Measurements from ENCODE around the gene KLF1. TPM values are rescaled to one million over a fixed set of nuclear protein-coding genes. Genes with fewer than 3 reads are reported as not detected.

KLF1 gene
- not detected in 2 replicates for total RNA-seq

DNA sequence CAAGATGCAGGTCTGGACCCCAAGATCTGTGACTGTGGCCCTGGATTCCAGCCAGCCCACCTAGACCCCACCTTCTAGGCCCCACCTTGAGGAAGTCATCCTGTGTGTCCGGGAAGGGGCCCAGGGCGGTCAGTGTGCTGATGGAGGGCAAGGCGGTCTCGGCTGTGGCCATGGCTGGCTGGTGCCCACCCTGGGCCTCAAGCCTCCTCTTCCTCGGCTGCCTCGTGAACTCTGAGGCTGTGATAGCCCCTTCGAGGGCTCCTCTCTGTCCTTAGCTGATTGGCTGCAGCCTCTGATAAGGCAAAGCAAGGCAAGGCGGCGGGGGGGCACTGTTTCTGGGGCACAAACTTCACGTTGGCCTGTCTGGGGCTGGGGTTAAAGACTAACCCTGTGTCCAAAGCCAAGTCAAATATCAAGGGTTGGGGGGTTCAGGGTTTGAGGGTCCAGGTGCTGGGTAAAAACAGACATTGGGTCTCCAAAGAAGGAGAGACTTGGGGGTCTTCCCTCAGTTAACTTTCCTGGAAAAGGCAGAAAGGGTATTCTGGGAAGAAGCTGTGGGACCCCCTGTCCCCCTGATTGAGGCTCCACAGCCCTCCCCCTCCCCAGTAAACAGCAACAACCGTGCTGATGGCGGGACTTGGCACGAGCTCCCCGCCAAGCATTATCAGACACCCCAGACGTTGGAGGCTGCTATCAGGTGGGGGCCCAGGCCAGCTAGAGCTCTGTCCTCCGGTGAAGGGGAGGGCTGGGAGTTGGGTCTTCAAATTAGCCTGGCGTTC, at the start of gene KLF1:
Gene KLF1 (minus strand): TSS at position 233 of the 779 bp plus-strand sequence. CDS start 61 bp downstream, at position 172.

GRCh38 chr19:12933287-12934072, 46.5 kb upstream of the KLF1 start, which contains the start of gene FARSA:
Gene FARSA, minus strand, starts transcription at chr19:12933711. Its CDS starts 15 bp downstream, at chr19:12933696.

DNA sequence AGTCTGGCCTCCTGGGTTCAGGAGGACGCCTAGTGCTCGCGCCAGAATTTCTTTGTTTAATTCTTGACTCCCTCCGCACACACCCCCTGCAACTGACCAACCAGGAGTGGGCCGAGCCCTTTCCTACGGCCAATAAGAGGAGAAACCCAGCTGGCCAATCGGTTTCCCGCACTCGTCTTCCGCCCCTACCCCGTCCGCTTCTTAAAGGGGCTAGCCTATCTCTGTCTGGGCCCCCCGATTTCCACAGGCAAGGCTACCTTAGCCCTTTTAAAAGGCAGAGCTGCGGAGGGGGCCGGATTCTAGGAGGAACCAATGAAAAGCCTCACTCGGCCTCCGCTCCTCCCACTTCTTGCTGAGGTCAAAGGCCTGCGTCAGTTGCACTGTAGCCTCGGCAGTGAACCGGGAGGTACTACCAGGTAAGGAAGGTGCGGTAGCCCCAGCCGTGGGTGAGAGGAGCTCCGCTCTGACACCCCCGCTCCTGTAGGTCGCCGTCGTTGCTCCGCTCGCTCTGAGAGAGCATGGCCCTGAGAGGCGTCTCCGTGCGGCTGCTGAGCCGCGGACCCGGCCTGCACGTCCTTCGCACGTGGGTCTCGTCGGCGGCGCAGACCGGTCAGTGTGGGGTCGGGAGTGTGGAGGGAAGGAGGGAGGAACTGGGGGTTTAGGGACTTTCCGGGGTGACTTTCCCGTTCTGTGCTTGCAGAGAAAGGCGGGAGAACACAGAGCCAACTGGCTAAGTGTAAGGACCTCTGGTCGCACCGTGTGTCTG, 4.0 kb upstream of the KLF1 start, which contains the start of gene GCDH:
Gene GCDH (plus strand): TSS at position 374 of the 766 bp plus-strand sequence. CDS start 145 bp downstream, at position 519.

DNA sequence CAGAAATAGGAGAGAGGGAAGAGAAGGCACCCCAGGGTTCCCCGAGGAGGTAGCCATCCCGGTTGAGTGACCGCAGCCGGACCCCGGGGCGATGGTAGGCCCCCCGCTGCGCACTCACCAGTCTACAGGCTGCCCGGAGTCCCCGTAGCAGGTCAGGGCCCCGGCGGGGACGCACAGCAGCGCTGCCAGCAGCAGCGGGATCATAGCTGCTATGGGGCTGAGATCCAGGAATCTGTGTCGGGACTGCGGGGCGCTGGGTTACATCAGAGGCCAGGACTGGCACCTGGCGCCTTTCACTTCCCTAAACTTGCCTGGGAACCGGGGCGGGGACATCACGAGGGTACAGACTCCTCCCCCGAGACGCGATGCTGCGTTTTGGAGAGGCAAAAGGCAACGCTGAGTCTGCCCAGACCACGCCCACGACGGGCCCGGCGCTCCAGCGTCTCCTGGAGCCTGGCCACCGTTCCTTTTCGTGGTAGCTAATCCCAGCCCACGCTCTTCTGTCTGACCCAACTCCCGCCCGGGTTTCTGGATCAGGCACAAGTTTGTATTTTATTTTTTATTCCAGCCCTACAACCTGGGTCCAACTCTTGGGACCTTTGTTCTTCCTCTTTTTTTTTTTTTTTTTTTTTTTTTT, 5.7 kb downstream of the KLF1 start, which contains the start of gene DNASE2:
Gene DNASE2 (minus strand): TSS at position 278 of the 637 bp plus-strand sequence. CDS start 74 bp downstream, at position 204.

DNA sequence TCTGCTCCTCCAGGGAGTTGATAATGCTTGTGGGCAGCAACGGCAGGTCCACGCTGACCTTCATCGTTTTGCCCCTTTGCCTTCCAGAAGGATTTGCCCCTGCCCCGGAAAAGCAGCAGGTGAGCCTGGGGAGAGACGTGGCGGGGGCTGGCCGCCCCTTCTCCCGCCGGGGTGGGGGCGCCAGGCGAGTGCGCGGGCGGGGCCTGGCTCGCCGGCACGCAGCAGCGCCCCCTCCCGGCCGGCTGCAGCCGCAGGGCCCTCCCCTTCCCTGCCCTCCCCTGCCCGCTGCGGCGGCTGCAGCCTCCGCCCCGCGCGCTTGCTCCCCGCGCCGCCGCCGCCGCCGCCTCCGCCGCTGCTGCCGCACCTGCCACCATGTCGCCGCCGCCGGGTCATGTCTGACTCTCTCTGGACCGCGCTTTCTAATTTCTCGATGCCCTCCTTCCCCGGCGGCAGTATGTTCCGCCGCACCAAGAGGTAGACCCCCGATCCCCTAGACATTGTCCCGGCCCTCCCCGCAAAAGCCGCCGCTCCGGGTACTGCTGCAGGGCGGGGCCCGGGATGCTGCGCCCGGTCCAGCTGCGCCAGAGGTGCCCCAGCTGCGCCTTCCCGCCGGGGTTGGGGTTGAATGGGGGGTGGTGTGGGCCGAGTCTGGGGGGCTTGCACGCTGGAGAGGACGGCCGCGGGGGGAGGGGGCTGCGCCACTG, 48.7 kb downstream of the KLF1 start, which contains the start of gene MAST1:
Gene MAST1 (plus strand): TSS at position 334 of the 704 bp plus-strand sequence. CDS start 58 bp downstream, at position 392.

DNA sequence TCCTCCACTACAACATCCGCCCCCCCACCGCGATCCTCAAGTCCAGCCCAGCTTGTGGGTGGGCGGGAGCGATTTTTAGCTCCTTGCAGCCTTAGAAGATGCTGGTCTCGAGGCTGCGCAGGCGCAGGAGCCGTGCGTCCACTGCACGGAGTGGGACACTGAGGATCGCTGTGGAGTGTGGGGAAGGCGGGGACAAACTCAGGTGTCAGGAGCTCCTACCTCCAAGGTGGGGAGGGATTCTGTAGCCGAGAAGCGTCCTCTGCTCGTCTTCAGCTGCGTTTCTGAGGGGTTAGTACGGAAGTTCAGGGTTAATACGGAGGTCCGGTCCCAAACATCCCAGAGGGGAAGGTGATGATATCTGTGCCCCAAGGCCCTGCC, 52.4 kb downstream of the KLF1 start, which contains the start of gene RTBDN:
Gene RTBDN (minus strand): TSS at position 14 of the 378 bp plus-strand sequence. CDS start 4,600 bp downstream, outside the sequence.

Other genes starting within 250 kb of the KLF1 start
- 84.3 and 93.9 TPM in 2 replicates for gene MAN2B1, start 220.5 kb downstream of the KLF1 start, total RNA-seq
- 5.2 and 9.6 TPM in 2 replicates for gene WDR83, start 220.4 kb downstream of the KLF1 start, total RNA-seq
- gene DHPS, start 205.3 kb downstream of the KLF1 start, total RNA-seq, result 48.9 and 66.1 TPM in 2 replicates
- gene GNG14, start 199.2 kb downstream of the KLF1 start, total RNA-seq, result not detected in 2 replicates
- gene FBXW9, start 190.6 kb downstream of the KLF1 start, total RNA-seq, result 6.8 and 10.0 TPM in 2 replicates
- gene TNPO2, start 163.3 kb downstream of the KLF1 start, total RNA-seq, result 19.6 and 32.4 TPM in 2 replicates
- gene TRIR, start 152.5 kb downstream of the KLF1 start, total RNA-seq, result 401 and 414 TPM in 2 replicates
- 56.9 and 70.8 TPM in 2 replicates for gene GET3, start 149.7 kb downstream of the KLF1 start, total RNA-seq
- under 0.01 TPM in 1 of 2 replicates, not detected in the other for gene BEST2, start 135.4 kb downstream of the KLF1 start, total RNA-seq
- gene HOOK2, start 111.6 kb downstream of the KLF1 start, total RNA-seq, result 11.7 and 16.1 TPM in 2 replicates
- gene JUNB, start 95.7 kb downstream of the KLF1 start, total RNA-seq, result 334 and 352 TPM in 2 replicates
- 184 and 198 TPM in 2 replicates for gene PRDX2, start 85.4 kb downstream of the KLF1 start, total RNA-seq
- not detected in 2 replicates for gene THSD8, start 85.1 kb downstream of the KLF1 start, total RNA-seq
- gene RNASEH2A, start 80.6 kb downstream of the KLF1 start, total RNA-seq, result 7.7 and 9.2 TPM in 2 replicates
- 0.43 TPM in 1 of 2 replicates, not detected in the other for gene RTBDN, start 52.6 kb downstream of the KLF1 start, total RNA-seq
- 0.12 and 1.0 TPM in 2 replicates for gene MAST1, start 48.7 kb downstream of the KLF1 start, total RNA-seq
- gene DNASE2, start 5.8 kb downstream of the KLF1 start, total RNA-seq, result 42.4 and 52.9 TPM in 2 replicates
- gene GCDH, start 4.0 kb upstream of the KLF1 start, total RNA-seq, result 21.3 and 30.9 TPM in 2 replicates
- not detected in 2 replicates for gene SYCE2, start 32.1 kb upstream of the KLF1 start, total RNA-seq
- 42.8 and 50.0 TPM in 2 replicates for gene FARSA, start 46.5 kb upstream of the KLF1 start, total RNA-seq
- gene CALR, start 51.4 kb upstream of the KLF1 start, total RNA-seq, result 809 and 1,214 TPM in 2 replicates
- gene RAD23A, start 58.7 kb upstream of the KLF1 start, total RNA-seq, result 60.3 and 70.8 TPM in 2 replicates
- gene GADD45GIP1, start 70.0 kb upstream of the KLF1 start, total RNA-seq, result 47.1 and 57.1 TPM in 2 replicates
- not detected in 2 replicates for gene DAND5, start 82.4 kb upstream of the KLF1 start, total RNA-seq
- 60.2 and 89.2 TPM in 2 replicates for gene NFIX, start 108.3 kb upstream of the KLF1 start, total RNA-seq
- gene LYL1, start 215.7 kb upstream of the KLF1 start, total RNA-seq, result 5.8 and 6.1 TPM in 2 replicates
- 23.3 and 38.0 TPM in 2 replicates for gene TRMT1, start 229.5 kb upstream of the KLF1 start, total RNA-seq
- gene NACC1, start 231.1 kb upstream of the KLF1 start, total RNA-seq, result 37.4 and 49.7 TPM in 2 replicates

Measured in pericardium fibroblast (primary cell).